K562 treated with DMSO at 1 percent for 24 hours (cell line): ENCODE measurements around the gene TINCR. TPM values are rescaled to one million over a fixed set of nuclear protein-coding genes. Genes with fewer than 3 reads are reported as not detected.

ENCODE experiments used
- total RNA-seq: library from RNA; unstranded; fragments of 300-600 nt; gene quantifications from 2 replicates; pipeline ENCODE4 v1.2.3, GENCODE V29; 2022; ENCODE audit warnings: low read depth; ENCODE audit not compliant: insufficient read depth

TINCR gene
- total RNA-seq: 0.42 and 0.93 TPM in 2 replicates

DNA sequence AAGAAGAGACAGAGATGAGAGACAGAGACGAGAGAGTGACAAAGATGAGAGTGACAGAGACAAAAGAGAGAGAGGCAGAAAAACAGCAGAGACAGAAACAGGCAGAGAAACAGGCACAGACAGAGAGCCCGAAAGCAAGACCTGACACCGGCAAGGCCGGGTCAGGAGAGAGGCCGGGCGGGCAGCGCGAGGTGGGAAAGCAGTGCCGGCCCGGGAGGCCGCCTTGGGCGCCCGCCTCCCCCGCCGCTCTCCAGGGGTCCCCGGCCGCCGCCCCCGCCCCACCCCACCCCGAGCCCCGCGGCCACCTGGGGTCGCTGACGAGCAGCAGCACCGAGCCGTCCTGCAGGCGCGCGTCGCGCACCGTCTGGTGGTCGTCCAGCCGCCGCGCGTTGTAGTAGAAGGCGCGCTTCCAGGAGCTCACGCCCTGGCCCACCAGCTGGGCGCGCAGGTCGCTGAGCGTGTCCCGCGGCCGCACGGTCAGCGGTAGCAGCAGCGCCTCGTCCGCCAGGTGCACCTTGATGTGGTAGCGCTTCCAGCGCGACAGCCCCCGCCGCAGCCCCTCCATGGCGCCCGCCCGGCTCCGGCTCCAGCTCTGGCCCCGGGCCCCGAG, at the start of gene TINCR:
TINCR (minus strand) TSS at position 594 of the 610 bp plus-strand sequence.

Other genes starting within 250 kb of the TINCR start
- 49.9 and 50.3 TPM in 2 replicates for gene PTPRS, start 227.1 kb downstream of the TINCR start, total RNA-seq
- gene ZNRF4, start 112.5 kb downstream of the TINCR start, total RNA-seq: not detected in 2 replicates
- gene SAFB2, start 54.8 kb upstream of the TINCR start, total RNA-seq: 50.3 and 58.2 TPM in 2 replicates
- gene SAFB, start 55.1 kb upstream of the TINCR start, total RNA-seq: 165 and 187 TPM in 2 replicates
- gene MICOS13, start 112.6 kb upstream of the TINCR start, total RNA-seq: 48.1 and 60.4 TPM in 2 replicates
- 11.9 and 22.8 TPM in 2 replicates for gene HSD11B1L, start 113.1 kb upstream of the TINCR start, total RNA-seq
- 1,403 and 1,536 TPM in 2 replicates for gene RPL36, start 122.3 kb upstream of the TINCR start, total RNA-seq
- 214 and 276 TPM in 2 replicates for gene LONP1, start 152.2 kb upstream of the TINCR start, total RNA-seq
- gene CATSPERD, start 152.7 kb upstream of the TINCR start, total RNA-seq: not detected in 2 replicates
- 2.2 and 2.6 TPM in 2 replicates for gene PRR22, start 216.8 kb upstream of the TINCR start, total RNA-seq
- 53.8 and 55.5 TPM in 2 replicates for gene DUS3L, start 223.2 kb upstream of the TINCR start, total RNA-seq
- gene NRTN, start 237.1 kb upstream of the TINCR start, total RNA-seq: 31.8 and 37.8 TPM in 2 replicates